DND-41 (cell line): ENCODE results near the gene TSPAN6.

Experiments
- ATAC-seq: fragments of 200-7000 bp; cut with Tn5 transposase; 3 replicates; pipeline ENCODE4 v1.9.1; 2021; ENCODE audit warnings: low read depth; ENCODE audit not compliant: insufficient read depth
- DNase-seq: peaks from one replicate; pipeline ENCODE4 v3.0.0-alpha.2; 2020
- H2AFZ ChIP-seq: 2 replicates; pipeline ENCODE4 v1.6.0; 2012; ENCODE audit warnings: low read depth, low read length
- H3K27ac ChIP-seq: 2 replicates; pipeline ENCODE4 v1.5.1; 2012; ENCODE audit warnings: low read length, inconsistent platforms
- H3K27me3 ChIP-seq: fragments of 200-600 bp; sonication (generic); 2 replicates; pipeline ENCODE4 v1.6.0; 2012; ENCODE audit warnings: low read length, mild to moderate bottlenecking, inconsistent platforms; ENCODE audit not compliant: insufficient read depth, poor library complexity
- H3K36me3 ChIP-seq: 2 replicates; pipeline ENCODE4 v1.5.1; 2012; ENCODE audit warnings: low read length, inconsistent platforms; ENCODE audit not compliant: insufficient read depth
- H3K4me1 ChIP-seq: 2 replicates; pipeline ENCODE4 v1.5.1; 2012; ENCODE audit warnings: mild to moderate bottlenecking, low read length; ENCODE audit not compliant: insufficient read depth
- H3K4me2 ChIP-seq: 2 replicates; pipeline ENCODE4 v1.6.0; 2012; ENCODE audit warnings: mild to moderate bottlenecking, moderate library complexity, low read length, inconsistent platforms; ENCODE audit not compliant: insufficient read depth
- H3K4me3 ChIP-seq, 2 experiments: fragments of 200-600 bp in 1 of 2; shearing (Covaris generic) in 1 of 2; 2 replicates each; pipeline ENCODE4 v1.5.1; 2012 to 2016; ENCODE audit warnings: inconsistent platforms in 2 of 2, low read length in 2 of 2, mild to moderate bottlenecking in 2 of 2, low read depth in 1 of 2, moderate library complexity in 1 of 2
- H3K79me2 ChIP-seq: 2 replicates; pipeline ENCODE4 v1.6.0; 2012; ENCODE audit warnings: low read length, inconsistent platforms; ENCODE audit not compliant: insufficient read depth
- H3K9ac ChIP-seq: 2 replicates; pipeline ENCODE4 v1.6.0; 2012; ENCODE audit warnings: low read depth, mild to moderate bottlenecking, inconsistent platforms, low read length, moderate library complexity
- H3K9me3 ChIP-seq: 2 replicates; pipeline ENCODE4 v1.5.1; 2012; ENCODE audit warnings: low read length, moderate library complexity, mild to moderate bottlenecking, inconsistent platforms; ENCODE audit not compliant: insufficient read depth, severe bottlenecking
- H4K20me1 ChIP-seq: 2 replicates; pipeline ENCODE4 v1.6.0; 2012; ENCODE audit warnings: low read length; ENCODE audit not compliant: insufficient read depth
- CTCF ChIP-seq: IDR thresholded peaks from 2 replicates; pipeline ENCODE4 v1.5.1; 2012; ENCODE audit warnings: borderline replicate concordance, low read length, moderate library complexity, mild to moderate bottlenecking; ENCODE audit not compliant: poor library complexity, severe bottlenecking; ENCODE audit errors: extremely low read depth
- EZH2 ChIP-seq: IDR thresholded peaks from 3 replicates; pipeline ENCODE4 v1.6.1; 2012; ENCODE audit warnings: borderline replicate concordance, low read depth, mild to moderate bottlenecking, moderate library complexity, low read length, inconsistent platforms; ENCODE audit not compliant: severe bottlenecking

Gene TSPAN6

GRCh38 chrX:100662796-100663195 lies 26.2 kb upstream of the TSPAN6 start:
- Histone ChIP-seq H3K9me3 (no peaks in the 10 kb centered on the region), H3K79me2 (no peaks in the 10 kb centered on the region), H3K4me1 (no peaks in the 10 kb centered on the region), H2AFZ (no peak overlapping the region), H3K9ac (no peak overlapping the region), H3K27ac (no peak overlapping the region), H3K27me3 (no peaks in the 10 kb centered on the region), H4K20me1 (no peaks in the 10 kb centered on the region), H3K4me2 (no peak overlapping the region), H3K36me3 (no peaks in the 10 kb centered on the region), H3K4me3 (no peak overlapping the region)
- TF ChIP-seq CTCF (no peak), EZH2 (no peak)
- no peak for ATAC-seq
- no peak for DNase-seq

GRCh38 chrX:100662170-100662569 lies 25.6 kb upstream of the TSPAN6 start:
- Histone ChIP-seq H3K27me3 (no peaks in the 10 kb centered on the region), H3K4me1 (no peaks in the 10 kb centered on the region), H3K9me3 (no peaks in the 10 kb centered on the region), H3K36me3 (no peaks in the 10 kb centered on the region), H3K79me2 (no peaks in the 10 kb centered on the region), H3K27ac (no peak overlapping the region), H3K4me3 (no peak overlapping the region), H2AFZ (no peak overlapping the region), H3K4me2 (no peak overlapping the region), H3K9ac (no peak overlapping the region), H4K20me1 (no peaks in the 10 kb centered on the region)
- DNase-seq (no peak), ATAC-seq (no peak)
- TF ChIP-seq CTCF (no peak), EZH2 (no peak)

GRCh38 chrX:100659431-100660137 lies 23.0 kb upstream of the TSPAN6 start:
- no peak for ATAC-seq
- Histone ChIP-seq H3K9ac (no peak overlapping the region), H4K20me1 (no peaks in the 10 kb centered on the region), H3K4me1 (no peaks in the 10 kb centered on the region), H3K36me3 (no peaks in the 10 kb centered on the region), H3K9me3 (no peaks in the 10 kb centered on the region), H2AFZ (no peak overlapping the region), H3K4me3 (no peak overlapping the region), H3K79me2 (no peaks in the 10 kb centered on the region), H3K27ac (no peak overlapping the region), H3K27me3 (no peaks in the 10 kb centered on the region), H3K4me2 (no peak overlapping the region)
- no peak for DNase-seq
- TF ChIP-seq EZH2 (no peak), CTCF (no peak)
